K562 (cell line): Measurements from ENCODE around the gene MAP1LC3A.

Experiments
- ATF1 ChIP-seq, 2 experiments: fragments of 450-650 bp in 1 of 2; IDR thresholded peaks; 2 replicates each; pipeline ENCODE4 v1.6.1; 2016; ENCODE audit warnings: missing compliant biosample characterization in 1 of 2, missing genetic modification characterization in 1 of 2
- SIN3A ChIP-seq, 2 experiments: fragments of 150-350 bp in 1 of 2; IDR thresholded peaks; 2 replicates each; pipeline ENCODE4 v1.6.1; 2011 to 2016; ENCODE audit warnings: borderline replicate concordance in 2 of 2, low read depth in 2 of 2, low read length in 2 of 2, mild to moderate bottlenecking in 2 of 2, moderate library complexity in 2 of 2; ENCODE audit not compliant: control insufficient read depth in 1 of 2
- TF ChIP-seq, protein P1 (sequence below): sonication (generic); formaldehyde crosslinking; IDR thresholded peaks from 2 replicates; pipeline ENCODE4 v1.8.0; 2023; ENCODE audit warnings: missing genetic modification reagents, mild to moderate bottlenecking, borderline replicate concordance

DNA sequence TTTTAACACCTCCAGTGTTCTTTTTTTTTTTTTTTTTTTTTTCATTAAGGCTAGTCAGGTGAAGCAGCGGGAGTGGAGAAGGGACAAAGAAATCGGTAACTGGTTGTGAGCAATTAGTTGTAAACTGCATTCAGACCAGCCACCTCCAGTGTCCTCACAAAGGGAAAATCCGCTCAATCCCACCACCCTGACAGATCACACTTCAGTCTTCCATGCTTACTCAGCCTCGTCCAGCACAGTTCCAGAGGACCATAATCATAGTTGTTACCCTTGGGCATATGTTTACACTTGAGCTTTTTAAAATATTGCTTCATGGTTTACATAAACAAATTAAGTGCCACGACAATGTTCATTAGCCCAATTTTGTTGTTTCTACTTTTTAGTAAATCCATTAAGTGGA is 32.1 kb upstream of the MAP1LC3A start:
- TF ChIP-seq SIN3A (IDR thresholded peaks at IDR 0.05; ENCODE audit: borderline replicate concordance in 2 of 2, control insufficient read depth in 1 of 2, low read depth in 2 of 2, low read length in 2 of 2) (no peak), ATF1 (CRISPR knock-in tag; IDR thresholded peaks at IDR 0.05) (no peak), ATF1 (tag; IDR thresholded peaks at IDR 0.05) (no peak)
- TF ChIP-seq, protein P1, sequence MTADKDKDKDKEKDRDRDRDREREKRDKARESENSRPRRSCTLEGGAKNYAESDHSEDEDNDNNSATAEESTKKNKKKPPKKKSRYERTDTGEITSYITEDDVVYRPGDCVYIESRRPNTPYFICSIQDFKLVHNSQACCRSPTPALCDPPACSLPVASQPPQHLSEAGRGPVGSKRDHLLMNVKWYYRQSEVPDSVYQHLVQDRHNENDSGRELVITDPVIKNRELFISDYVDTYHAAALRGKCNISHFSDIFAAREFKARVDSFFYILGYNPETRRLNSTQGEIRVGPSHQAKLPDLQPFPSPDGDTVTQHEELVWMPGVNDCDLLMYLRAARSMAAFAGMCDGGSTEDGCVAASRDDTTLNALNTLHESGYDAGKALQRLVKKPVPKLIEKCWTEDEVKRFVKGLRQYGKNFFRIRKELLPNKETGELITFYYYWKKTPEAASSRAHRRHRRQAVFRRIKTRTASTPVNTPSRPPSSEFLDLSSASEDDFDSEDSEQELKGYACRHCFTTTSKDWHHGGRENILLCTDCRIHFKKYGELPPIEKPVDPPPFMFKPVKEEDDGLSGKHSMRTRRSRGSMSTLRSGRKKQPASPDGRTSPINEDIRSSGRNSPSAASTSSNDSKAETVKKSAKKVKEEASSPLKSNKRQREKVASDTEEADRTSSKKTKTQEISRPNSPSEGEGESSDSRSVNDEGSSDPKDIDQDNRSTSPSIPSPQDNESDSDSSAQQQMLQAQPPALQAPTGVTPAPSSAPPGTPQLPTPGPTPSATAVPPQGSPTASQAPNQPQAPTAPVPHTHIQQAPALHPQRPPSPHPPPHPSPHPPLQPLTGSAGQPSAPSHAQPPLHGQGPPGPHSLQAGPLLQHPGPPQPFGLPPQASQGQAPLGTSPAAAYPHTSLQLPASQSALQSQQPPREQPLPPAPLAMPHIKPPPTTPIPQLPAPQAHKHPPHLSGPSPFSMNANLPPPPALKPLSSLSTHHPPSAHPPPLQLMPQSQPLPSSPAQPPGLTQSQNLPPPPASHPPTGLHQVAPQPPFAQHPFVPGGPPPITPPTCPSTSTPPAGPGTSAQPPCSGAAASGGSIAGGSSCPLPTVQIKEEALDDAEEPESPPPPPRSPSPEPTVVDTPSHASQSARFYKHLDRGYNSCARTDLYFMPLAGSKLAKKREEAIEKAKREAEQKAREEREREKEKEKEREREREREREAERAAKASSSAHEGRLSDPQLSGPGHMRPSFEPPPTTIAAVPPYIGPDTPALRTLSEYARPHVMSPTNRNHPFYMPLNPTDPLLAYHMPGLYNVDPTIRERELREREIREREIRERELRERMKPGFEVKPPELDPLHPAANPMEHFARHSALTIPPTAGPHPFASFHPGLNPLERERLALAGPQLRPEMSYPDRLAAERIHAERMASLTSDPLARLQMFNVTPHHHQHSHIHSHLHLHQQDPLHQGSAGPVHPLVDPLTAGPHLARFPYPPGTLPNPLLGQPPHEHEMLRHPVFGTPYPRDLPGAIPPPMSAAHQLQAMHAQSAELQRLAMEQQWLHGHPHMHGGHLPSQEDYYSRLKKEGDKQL (CRISPR knock-in tag) = no peak
